ENCODE measurements around the gene CCDC57. TPM values are rescaled to one million over a fixed set of nuclear protein-coding genes. Genes with fewer than 3 reads are reported as not detected.
"Not testable (repeated sequence)": the region's sequence is repeated elsewhere in the genome, so short reads cannot be mapped to it uniquely, and the experiment has no call there.

The CCDC57 gene
- 20.2 TPM for polyA plus RNA-seq (2013, experiment 1 of 2)
- polyA plus RNA-seq (2013, experiment 2 of 2), result 19.0 TPM

DNA sequence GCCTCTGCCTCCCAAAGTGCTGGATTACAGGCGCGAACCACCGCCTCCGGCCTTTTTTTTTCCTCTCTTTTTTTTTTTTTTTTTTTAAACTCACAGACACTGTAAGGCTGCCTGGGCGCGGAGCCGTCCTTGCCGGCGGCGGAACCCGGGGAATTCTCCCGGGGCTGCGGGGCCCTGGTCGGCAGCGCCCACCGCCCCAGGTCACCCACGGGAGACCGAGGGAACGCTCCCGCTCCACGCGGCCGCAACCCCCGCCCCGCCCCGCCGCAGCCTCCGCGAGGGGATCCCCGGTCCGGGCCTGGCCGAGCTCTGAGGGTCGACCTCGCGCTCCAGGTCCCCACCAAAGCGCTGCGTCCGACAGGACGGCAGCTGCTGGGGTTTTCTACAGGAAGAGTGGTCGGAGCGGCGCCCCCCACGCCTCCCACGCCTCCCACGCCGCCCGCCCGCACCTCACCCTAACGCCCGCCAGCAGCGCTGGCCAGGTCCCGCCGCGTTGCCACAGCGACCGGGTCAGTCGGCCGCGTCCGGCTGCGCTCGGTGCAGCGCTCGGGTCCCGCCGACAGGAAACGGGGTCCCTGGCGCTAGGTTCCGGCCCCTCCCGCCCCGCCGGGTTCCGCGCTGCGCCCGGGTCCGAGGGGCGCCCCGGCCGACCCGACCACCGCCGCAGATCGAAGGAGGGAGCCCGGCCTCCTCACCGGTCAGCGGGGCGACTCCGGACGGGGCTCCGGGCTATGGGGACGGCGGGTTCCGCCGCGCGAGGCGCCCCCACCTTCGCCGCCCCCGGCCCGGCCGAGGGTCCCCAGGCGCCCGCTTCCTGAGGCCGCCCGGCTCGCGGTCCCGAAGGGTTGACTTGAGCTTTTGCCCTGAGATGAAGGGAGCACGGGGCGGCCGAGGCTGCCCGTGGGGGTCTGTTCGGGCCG is at the start of gene CCDC57:
Gene CCDC57 (minus strand): TSS at position 512 of the 920 bp plus-strand sequence. CDS start 10,898 bp downstream, outside the sequence.
- H3K4me1 ChIP-seq (ENCODE audit: control insufficient read depth, insufficient read depth, low read depth, low read length), result peaks cover 41% of the 10 kb centered on the region
- H3K4me3 ChIP-seq (ENCODE audit: insufficient read depth in 1 of 2, low read depth in 1 of 2, low read length in 2 of 2), result peak within 1 kb of the TSS; percentile 76 to 82
- H4K8ac ChIP-seq (ENCODE audit: low read length), result peak within 1 kb of the TSS; percentile 89
- H4K91ac ChIP-seq (ENCODE audit: low read length), result peak within 1 kb of the TSS; percentile 99
- peak within 1 kb of the TSS; percentile 96 to 98 for H3K4ac ChIP-seq (ENCODE audit: low read depth in 1 of 2, low read length in 2 of 2)
- peak within 1 kb of the TSS; percentile 38 to 57 for H3K14ac ChIP-seq (ENCODE audit: low read length in 2 of 2)
- peak; percentile 83 for DNase-seq
- peak within 1 kb of the TSS; percentile 52 to 92 for H2BK12ac ChIP-seq (ENCODE audit: low read length in 2 of 2)
- H3K79me1 ChIP-seq (replicated peaks; ENCODE audit: low read length, poor library complexity, severe bottlenecking), result peaks cover 17% of the 10 kb centered on the region
- H3K36me3 ChIP-seq (ENCODE audit: control insufficient read depth in 1 of 2, insufficient read depth in 2 of 2, low read depth in 1 of 2, low read length in 2 of 2), result peaks cover 0 to 2% of the 10 kb centered on the region in 2 experiments
- H3K18ac ChIP-seq (ENCODE audit: low read depth in 1 of 2, low read length in 2 of 2), result peak within 1 kb of the TSS; percentile 93 to 99
- H2BK120ac ChIP-seq (ENCODE audit: low read depth, low read length), result peak within 1 kb of the TSS; percentile 100
- peak within 1 kb of the TSS; percentile 97 for H2BK5ac ChIP-seq (ENCODE audit: low read depth, low read length, poor library complexity, severe bottlenecking)
- H3K27me3 ChIP-seq (ENCODE audit: control insufficient read depth in 1 of 2, insufficient read depth in 1 of 2, low read length in 2 of 2), result no peaks in the 10 kb centered on the region
- H3K9me3 ChIP-seq (ENCODE audit: control insufficient read depth, low read length), result no peaks in the 10 kb centered on the region
- H2AFZ ChIP-seq (ENCODE audit: low read depth, low read length), result peak within 1 kb of the TSS; percentile 92
- peak within 1 kb of the TSS; percentile 94 for H3K4me2 ChIP-seq (ENCODE audit: low read length, poor library complexity, severe bottlenecking)
- H3K9ac ChIP-seq (ENCODE audit: low read length), result peak within 1 kb of the TSS; percentile 86
- WGBS, result 1% methylated on average over 83 of the region's 116 CpGs
- H3K27ac ChIP-seq (ENCODE audit: low read length, poor library complexity, severe bottlenecking), result no peak within 1 kb of the TSS
- peak within 1 kb of the TSS in 1 of 2 experiments; percentile 77 for H3K23ac ChIP-seq (ENCODE audit: low read length in 2 of 2)
- H2BK15ac ChIP-seq (ENCODE audit: low read depth, poor library complexity, severe bottlenecking), result peak within 1 kb of the TSS; percentile 96
- H2AK5ac ChIP-seq (ENCODE audit: low read length, severe bottlenecking), result no peak within 1 kb of the TSS

DNA sequence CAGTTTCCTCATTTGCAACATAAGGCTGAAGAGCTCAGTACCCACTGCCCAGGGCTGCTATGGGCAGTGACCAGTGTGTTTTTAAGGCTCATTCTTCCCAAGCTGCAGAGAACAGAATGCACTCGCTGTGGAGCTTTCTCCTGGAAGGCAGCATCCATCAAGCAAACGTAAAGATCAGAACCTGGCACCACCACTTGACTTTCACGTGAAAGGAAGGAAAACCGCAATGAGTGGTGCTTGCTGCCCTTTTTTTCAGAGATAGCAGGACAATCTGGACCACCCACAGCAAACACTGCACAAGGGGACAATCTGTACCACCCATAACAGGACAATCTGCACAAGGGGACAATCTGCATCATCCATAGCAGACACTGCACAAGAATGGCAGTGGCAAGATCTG is 49.7 kb upstream of the CCDC57 start:
- no peaks in the 10 kb centered on the region for H3K27me3 ChIP-seq (ENCODE audit: control insufficient read depth in 1 of 2, insufficient read depth in 1 of 2, low read length in 2 of 2)
- no peak overlapping the region for H2AFZ ChIP-seq (ENCODE audit: low read depth, low read length)
- H3K14ac ChIP-seq (ENCODE audit: low read length in 2 of 2), result no peak overlapping the region
- WGBS, result 97% methylated on average over 4 of the region's 4 CpGs
- no peak overlapping the region for H2AK5ac ChIP-seq (ENCODE audit: low read length, severe bottlenecking)
- no peak overlapping the region for H3K4me2 ChIP-seq (ENCODE audit: low read length, poor library complexity, severe bottlenecking)
- H3K18ac ChIP-seq (ENCODE audit: low read depth in 1 of 2, low read length in 2 of 2), result no peak overlapping the region
- H3K23ac ChIP-seq (ENCODE audit: low read length in 2 of 2), result no peak overlapping the region
- no peak overlapping the region for H4K8ac ChIP-seq (ENCODE audit: low read length)
- H3K4me3 ChIP-seq (ENCODE audit: insufficient read depth in 1 of 2, low read depth in 1 of 2, low read length in 2 of 2), result no peak overlapping the region
- H4K91ac ChIP-seq (ENCODE audit: low read length), result no peak overlapping the region
- H3K27ac ChIP-seq (ENCODE audit: low read length, poor library complexity, severe bottlenecking), result no peak overlapping the region
- no peaks in the 10 kb centered on the region for H3K9me3 ChIP-seq (ENCODE audit: control insufficient read depth, low read length)
- H3K4ac ChIP-seq (ENCODE audit: low read depth in 1 of 2, low read length in 2 of 2), result no peak overlapping the region
- no peak overlapping the region for H3K9ac ChIP-seq (ENCODE audit: low read length)
- no peak overlapping the region for H2BK12ac ChIP-seq (ENCODE audit: low read length in 2 of 2)
- H2BK5ac ChIP-seq (ENCODE audit: low read depth, low read length, poor library complexity, severe bottlenecking), result no peak overlapping the region
- H2BK120ac ChIP-seq (ENCODE audit: low read depth, low read length), result no peak overlapping the region
- DNase-seq, result no peak
- peaks cover 78 to 88% of the 10 kb centered on the region in 2 experiments for H3K36me3 ChIP-seq (ENCODE audit: control insufficient read depth in 1 of 2, insufficient read depth in 2 of 2, low read depth in 1 of 2, low read length in 2 of 2)
- H3K4me1 ChIP-seq (ENCODE audit: control insufficient read depth, insufficient read depth, low read depth, low read length), result peaks cover 16% of the 10 kb centered on the region
- no peaks in the 10 kb centered on the region for H3K79me1 ChIP-seq (replicated peaks; ENCODE audit: low read length, poor library complexity, severe bottlenecking)
- H2BK15ac ChIP-seq (ENCODE audit: low read depth, poor library complexity, severe bottlenecking), result no peak overlapping the region

DNA sequence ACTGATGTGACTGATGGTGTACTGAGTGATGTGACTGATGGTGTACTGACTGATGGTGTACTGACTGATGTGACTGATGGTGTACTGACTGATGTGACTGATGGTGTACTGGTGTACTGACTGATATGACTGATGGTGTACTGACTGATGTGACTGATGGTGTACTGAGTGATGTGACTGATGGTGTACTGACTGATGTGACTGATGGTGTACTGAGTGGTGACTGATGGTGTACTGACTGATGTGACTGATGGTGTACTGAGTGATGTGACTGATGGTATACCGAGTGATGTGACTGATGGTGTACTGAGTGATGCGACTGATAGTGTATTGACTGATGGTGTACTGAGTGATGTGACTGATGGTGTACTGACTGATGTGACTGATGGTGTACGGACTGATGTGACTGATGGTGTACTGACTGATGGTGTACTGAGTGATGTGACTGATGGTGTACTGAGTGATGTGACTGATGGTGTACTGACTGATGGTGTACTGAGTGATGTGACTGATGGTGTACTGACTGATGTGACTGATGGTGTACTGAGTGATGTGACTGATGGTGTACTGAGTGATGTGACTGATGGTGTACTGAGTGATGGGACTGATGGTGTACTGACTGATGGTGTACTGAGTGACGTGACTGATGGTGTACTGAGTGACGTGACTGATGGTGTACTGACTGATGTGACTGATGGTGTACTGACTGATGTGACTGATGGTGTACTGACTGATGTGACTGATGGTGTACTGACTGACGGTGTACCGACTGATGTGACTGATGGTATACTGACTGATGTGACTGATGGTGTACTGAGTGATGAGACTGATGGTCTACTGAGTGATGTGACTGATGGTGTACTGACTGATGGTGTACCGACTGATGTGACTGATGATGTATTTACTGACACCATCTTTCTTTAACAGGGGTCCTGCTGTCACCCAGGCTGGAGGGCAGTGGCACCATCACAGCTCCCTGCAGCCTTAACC is 47.6 kb upstream of the CCDC57 start:
- not testable (repeated sequence) for H3K14ac ChIP-seq (ENCODE audit: low read length in 2 of 2); H4K91ac ChIP-seq (ENCODE audit: low read length); H3K9me3 ChIP-seq (ENCODE audit: control insufficient read depth, low read length); H3K27me3 ChIP-seq (ENCODE audit: control insufficient read depth in 1 of 2, insufficient read depth in 1 of 2, low read length in 2 of 2); H3K18ac ChIP-seq (ENCODE audit: low read depth in 1 of 2, low read length in 2 of 2); H2BK120ac ChIP-seq (ENCODE audit: low read depth, low read length); H3K4ac ChIP-seq (ENCODE audit: low read depth in 1 of 2, low read length in 2 of 2); H3K23ac ChIP-seq (ENCODE audit: low read length in 2 of 2); H2BK12ac ChIP-seq (ENCODE audit: low read length in 2 of 2); H3K4me1 ChIP-seq (ENCODE audit: control insufficient read depth, insufficient read depth, low read depth, low read length); H3K4me3 ChIP-seq (ENCODE audit: insufficient read depth in 1 of 2, low read depth in 1 of 2, low read length in 2 of 2); H4K8ac ChIP-seq (ENCODE audit: low read length); H2BK15ac ChIP-seq (ENCODE audit: low read depth, poor library complexity, severe bottlenecking); H3K79me1 ChIP-seq (replicated peaks; ENCODE audit: low read length, poor library complexity, severe bottlenecking); H2AFZ ChIP-seq (ENCODE audit: low read depth, low read length); H2BK5ac ChIP-seq (ENCODE audit: low read depth, low read length, poor library complexity, severe bottlenecking); H2AK5ac ChIP-seq (ENCODE audit: low read length, severe bottlenecking); DNase-seq; H3K9ac ChIP-seq (ENCODE audit: low read length); H3K4me2 ChIP-seq (ENCODE audit: low read length, poor library complexity, severe bottlenecking); H3K27ac ChIP-seq (ENCODE audit: low read length, poor library complexity, severe bottlenecking)
- WGBS, result 97% methylated on average over 8 of the region's 8 CpGs
- peaks cover 77 to 95% of the 10 kb centered on the region in 2 experiments for H3K36me3 ChIP-seq (ENCODE audit: control insufficient read depth in 1 of 2, insufficient read depth in 2 of 2, low read depth in 1 of 2, low read length in 2 of 2)
